ENCODE measurements around the gene SLC30A2. TPM values are rescaled to one million over a fixed set of nuclear protein-coding genes. Genes with fewer than 3 reads are reported as not detected.

Gene SLC30A2
- total RNA-seq, 1 donor from 2014 or later = not detected

DNA sequence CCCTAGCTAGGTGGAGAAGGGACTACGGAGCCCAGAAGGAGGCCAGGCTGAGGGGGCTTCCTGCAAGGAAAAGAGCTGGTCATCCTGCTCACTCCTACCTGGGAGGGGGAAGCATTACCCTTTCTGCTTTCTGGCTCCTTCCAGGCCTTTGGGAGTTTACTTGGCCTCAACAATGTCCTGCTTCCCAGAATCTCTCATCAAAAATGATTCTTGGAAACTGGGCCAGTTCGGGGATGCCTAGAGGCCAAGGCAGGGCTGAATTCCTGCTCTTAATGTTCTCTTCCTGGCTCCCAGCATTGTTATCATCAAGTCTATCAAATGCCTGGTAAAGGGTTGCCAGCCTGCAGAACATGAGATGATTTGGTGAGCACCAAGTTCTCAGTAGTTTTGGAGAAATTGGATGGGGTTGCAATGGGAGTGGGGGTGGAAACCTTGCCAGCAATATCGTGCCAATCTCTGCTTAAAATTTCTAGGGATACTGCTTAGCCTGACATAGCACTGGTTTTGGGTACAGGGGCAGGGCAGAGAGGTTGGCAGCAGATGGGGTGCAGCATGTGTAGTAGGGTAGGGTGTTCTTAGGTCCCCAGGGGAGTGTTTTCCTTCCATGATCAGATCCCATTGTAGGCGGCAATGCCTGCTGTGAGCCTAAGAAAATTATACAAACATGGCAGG is 40.3 kb downstream of the SLC30A2 start:
- no peaks in the 10 kb centered on the region for H3K4me1 Mint-ChIP-seq (ENCODE audit: unreplicated experiment)
- no peaks in the 10 kb centered on the region for H3K9me3 Mint-ChIP-seq (ENCODE audit: unreplicated experiment)
- no peak for DNase-seq (ENCODE audit: extremely low spot score, unreplicated experiment)
- H3K4me3 Mint-ChIP-seq (ENCODE audit: unreplicated experiment) = no peak overlapping the region
- H3K36me3 Mint-ChIP-seq (ENCODE audit: unreplicated experiment) = no peaks in the 10 kb centered on the region
- TF ChIP-seq CTCF (IDR thresholded peaks at IDR 0.05) = no peak
- no peak overlapping the region for H3K27ac Mint-ChIP-seq (ENCODE audit: unreplicated experiment)
- H3K27me3 Mint-ChIP-seq (ENCODE audit: unreplicated experiment) = peaks cover 3% of the 10 kb centered on the region

DNA sequence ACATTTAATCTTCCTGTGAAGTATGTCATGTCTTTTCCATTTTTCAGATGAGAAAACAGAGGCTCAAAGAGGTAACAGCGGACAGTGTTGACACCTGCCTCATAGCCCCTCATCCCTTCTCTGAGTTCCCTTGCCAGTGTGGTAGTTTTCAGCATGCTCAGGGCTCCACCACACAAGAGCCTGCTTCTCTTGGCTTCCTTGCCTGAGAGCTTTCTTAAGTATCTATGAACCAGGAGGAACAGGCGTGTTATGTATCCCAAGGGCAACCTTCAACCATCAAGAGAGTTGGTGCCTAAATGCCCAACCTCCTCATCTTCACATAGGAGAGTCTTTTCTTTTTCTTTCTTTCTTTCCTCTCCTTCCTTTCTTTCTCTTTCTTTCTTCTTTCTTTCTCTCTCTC is 42.2 kb downstream of the SLC30A2 start:
- no peaks in the 10 kb centered on the region for H3K9me3 Mint-ChIP-seq (ENCODE audit: unreplicated experiment)
- no peak for DNase-seq (ENCODE audit: extremely low spot score, unreplicated experiment)
- no peak overlapping the region for H3K4me3 Mint-ChIP-seq (ENCODE audit: unreplicated experiment)
- H3K27ac Mint-ChIP-seq (ENCODE audit: unreplicated experiment) = no peak overlapping the region
- peaks cover 3% of the 10 kb centered on the region for H3K27me3 Mint-ChIP-seq (ENCODE audit: unreplicated experiment)
- peaks cover under 1% of the 10 kb centered on the region for H3K4me1 Mint-ChIP-seq (ENCODE audit: unreplicated experiment)
- TF ChIP-seq CTCF (IDR thresholded peaks at IDR 0.05) = no peak
- H3K36me3 Mint-ChIP-seq (ENCODE audit: unreplicated experiment) = no peaks in the 10 kb centered on the region

- Mint-ChIP-seq H3K4me1 (ENCODE audit: unreplicated experiment) (peaks cover 5% of the 10 kb centered on the region), H3K27ac (ENCODE audit: unreplicated experiment) (no peak overlapping the region), H3K9me3 (ENCODE audit: unreplicated experiment) (no peaks in the 10 kb centered on the region), H3K27me3 (ENCODE audit: unreplicated experiment) (peaks cover 3% of the 10 kb centered on the region), H3K36me3 (ENCODE audit: unreplicated experiment) (no peaks in the 10 kb centered on the region), H3K4me3 (ENCODE audit: unreplicated experiment) (no peak overlapping the region)
- TF ChIP-seq CTCF (IDR thresholded peaks at IDR 0.05) = no peak
- DNase-seq (ENCODE audit: extremely low spot score, unreplicated experiment) = no peak
Observed at GRCh38 chr1:26003262-26003661, 42.7 kb downstream of the SLC30A2 start.

GRCh38 chr1:25999041-25999800 is 46.7 kb downstream of the SLC30A2 start:
- Mint-ChIP-seq H3K4me3 (ENCODE audit: unreplicated experiment) (no peak overlapping the region), H3K27ac (ENCODE audit: unreplicated experiment) (peak overlapping the region; percentile 81)
- no peak for TF ChIP-seq CTCF (IDR thresholded peaks at IDR 0.05)

More at GRCh38 chr1:25999041-25999800, 46.7 kb downstream of the SLC30A2 start:
- Mint-ChIP-seq H3K27me3 (ENCODE audit: unreplicated experiment) (peaks cover under 1% of the 10 kb centered on the region), H3K36me3 (ENCODE audit: unreplicated experiment) (no peaks in the 10 kb centered on the region), H3K9me3 (ENCODE audit: unreplicated experiment) (no peaks in the 10 kb centered on the region), H3K4me1 (ENCODE audit: unreplicated experiment) (peaks cover 16% of the 10 kb centered on the region)
- no peak for DNase-seq (ENCODE audit: extremely low spot score, unreplicated experiment)

Data from osteocyte (in vitro differentiated cells).